ENCODE measurements around the gene ADPGK.
"Not testable (repeated sequence)": the region's sequence is repeated elsewhere in the genome, so short reads cannot be mapped to it uniquely, and the experiment has no call there.

ADPGK gene

GRCh38 chr15:72737723-72738122 is 45.8 kb downstream of the ADPGK start:
- DNase-seq, result no peak

DNA sequence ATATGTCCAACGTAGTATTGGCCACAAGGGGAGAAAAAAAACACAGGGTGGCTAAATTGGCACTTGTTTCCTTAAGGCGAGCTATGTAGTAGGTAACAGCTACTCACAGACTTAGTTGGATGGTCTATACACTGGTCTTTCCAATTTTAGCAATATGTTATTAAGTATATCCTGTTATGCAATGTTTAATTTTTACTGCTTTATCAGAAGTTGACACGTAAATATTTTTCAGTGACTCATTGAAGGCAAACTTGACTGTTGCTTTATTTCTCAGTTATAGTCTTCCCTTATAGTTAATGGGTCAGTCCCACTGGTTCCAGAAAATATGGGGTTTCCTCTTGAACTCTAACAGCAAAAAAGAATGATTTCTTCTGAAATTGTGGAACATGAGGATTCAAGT is 46.5 kb downstream of the ADPGK start:
- DNase-seq, result no peak

GRCh38 chr15:72735111-72735510 is 48.4 kb downstream of the ADPGK start:
- no peak for DNase-seq

DNA sequence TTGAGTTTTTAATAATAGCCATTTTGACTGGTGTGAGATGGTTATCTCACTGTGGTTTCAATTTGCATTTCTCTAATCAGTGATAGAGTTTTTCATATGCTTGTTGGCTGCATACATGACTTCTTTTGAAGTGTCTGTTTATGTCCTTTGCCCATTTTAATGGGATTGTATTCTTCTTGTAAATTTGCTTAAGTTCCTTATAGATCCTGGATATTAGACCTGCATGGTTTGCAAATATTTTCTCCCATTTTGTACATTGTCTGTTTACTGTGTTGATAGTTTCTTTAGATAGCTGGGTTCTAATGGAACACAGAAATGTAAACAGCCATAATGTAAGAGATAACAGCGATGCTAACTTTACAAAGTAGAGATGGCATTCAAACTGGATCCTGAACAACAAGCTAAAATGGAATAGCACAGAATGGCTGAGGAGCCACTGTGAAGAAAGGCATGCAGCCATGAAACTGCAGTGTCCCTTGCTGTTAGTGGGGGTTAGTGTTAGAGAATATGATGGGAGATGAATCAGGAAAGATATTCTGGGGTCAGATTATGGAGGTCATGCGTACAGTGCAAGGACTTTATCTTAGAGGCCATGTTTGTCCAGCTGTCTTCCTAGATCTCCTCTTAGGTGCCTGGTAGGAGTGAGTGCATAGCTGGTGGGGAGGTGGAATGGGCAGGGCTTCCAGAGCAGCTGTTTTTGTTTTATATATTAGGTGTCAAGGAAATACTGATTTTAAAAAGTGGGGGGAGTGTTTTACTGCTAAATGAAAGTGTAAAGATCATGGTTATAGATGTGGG is 49.4 kb downstream of the ADPGK start:
- no peak for DNase-seq

DNA sequence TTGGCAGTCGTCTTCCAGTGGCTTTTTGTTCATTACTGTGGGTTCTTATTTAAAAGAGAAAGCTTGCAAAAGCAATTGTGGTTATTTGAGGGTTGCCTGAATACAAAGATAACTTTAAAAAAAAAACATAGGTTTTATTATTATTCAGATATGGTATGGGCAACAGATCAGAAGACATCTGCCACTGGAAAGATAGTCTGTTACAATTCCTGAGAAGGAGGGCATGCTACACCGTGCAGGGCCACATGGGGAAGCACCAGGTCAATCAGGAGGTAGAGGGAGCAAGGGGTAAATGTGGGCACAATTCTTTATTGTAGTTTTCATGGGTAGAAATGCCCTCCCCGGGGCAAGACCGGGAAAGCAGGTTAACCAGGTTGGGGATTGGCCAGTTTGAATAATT is 51.0 kb downstream of the ADPGK start:
- DNase-seq, result no peak

- no peak for DNase-seq
Measured at GRCh38 chr15:72732086-72732485, 51.5 kb downstream of the ADPGK start.

DNA sequence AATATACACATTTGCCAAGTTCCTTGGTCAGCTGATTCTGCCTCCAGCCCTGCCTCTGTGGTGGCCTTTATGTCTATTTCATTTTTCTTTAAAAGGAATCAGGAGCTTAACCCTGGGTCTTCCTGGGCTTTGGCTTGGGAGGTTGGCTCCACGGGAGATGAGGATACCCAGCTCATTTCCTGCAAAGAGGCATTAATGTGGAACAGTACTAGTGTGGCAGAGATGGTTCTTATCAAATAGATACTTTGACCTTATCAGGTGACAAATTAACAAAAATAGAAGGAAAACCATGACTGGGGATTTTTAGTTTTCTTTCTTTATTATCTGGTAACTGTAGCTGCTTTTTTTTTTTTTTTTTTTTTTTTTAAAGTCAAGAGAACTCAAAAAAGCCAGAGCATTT is 54.7 kb downstream of the ADPGK start:
- DNase-seq, result no peak

DNA sequence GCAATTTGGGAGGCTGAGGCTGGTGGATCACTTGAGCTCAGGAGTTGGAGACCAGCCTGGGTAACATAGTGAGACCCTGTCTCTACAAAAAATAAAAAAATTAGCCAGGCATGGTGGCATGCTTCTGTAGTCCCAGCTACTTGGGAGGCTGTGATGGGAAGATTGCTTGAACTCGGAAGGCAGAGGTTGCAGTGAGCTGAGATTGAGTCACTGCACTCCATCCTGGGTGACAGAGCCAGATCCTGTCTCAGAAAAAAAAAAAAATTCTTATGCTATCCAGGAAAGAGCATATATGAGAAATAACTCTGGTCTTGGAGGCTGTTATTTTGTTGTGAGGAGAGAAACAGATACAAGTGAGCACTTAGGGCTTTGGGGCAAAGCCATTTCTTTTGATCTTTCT is 55.3 kb downstream of the ADPGK start:
- not testable (repeated sequence) for DNase-seq

- no peak for DNase-seq
Measured at GRCh38 chr15:72727154-72727553, 56.4 kb downstream of the ADPGK start.

- DNase-seq, result not testable (repeated sequence)
Measured at GRCh38 chr15:72725851-72726250, 57.7 kb downstream of the ADPGK start.

DNA sequence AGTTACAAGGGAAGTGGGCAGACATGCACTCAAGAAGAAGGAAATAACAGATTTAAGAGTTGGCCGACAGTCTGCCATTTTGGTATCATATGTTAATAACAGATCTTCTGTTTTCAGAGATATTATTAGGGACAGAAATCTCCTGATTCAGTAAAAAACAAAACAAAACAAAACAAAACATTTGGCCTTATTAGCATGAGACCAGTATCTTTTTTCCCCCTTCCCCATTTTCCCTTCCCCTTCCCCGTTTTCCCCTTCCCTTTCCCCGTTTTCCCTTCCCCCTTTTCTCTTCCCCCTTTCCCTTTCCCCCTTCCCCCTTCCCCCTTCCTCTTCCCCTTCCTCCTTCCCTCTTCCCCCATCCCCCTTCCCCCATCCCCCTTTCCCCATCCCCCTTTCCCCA is 58.1 kb downstream of the ADPGK start:
- DNase-seq, result no peak

- no peak for DNase-seq
Measured at GRCh38 chr15:72724028-72724427, 59.5 kb downstream of the ADPGK start.

- DNase-seq, result peak; percentile 76
Measured at GRCh38 chr15:72722071-72722696, 61.4 kb downstream of the ADPGK start.

DNA sequence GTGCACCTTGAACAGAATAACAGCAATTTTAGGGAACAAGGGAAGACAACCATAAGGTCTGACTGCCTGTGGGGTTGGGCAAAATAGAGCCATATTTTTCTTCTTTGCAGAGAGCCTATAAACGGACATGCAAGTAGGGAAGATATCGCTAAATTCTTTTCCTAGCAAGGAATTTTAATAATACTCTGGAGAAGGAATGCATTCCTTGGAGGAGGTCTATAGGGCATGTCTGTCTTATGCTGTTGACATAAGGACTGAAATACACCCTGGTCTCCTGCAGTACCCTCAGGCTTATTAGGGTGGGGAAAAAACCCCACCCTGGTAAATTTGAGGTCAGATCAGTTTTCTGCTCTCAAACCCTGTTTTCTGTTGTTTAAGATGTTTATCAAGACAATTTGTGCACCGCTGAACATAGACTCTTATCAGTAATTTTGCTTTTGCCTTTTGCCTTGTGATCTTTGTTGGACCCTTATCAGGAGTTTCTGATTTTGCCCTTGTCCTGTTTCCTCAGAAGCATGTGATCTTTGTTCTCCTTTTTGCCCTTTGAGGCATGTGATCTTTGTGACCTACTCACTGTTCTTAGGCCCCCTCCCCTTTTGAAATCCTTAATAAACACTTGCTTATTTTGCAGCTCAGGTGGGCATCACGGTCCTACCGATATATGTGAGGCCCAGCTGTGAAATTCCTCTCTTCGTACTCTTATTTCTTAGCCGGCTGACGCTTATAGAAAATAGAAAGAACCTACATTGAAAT is 74.8 kb downstream of the ADPGK start:
- not testable (repeated sequence) for DNase-seq

DNA sequence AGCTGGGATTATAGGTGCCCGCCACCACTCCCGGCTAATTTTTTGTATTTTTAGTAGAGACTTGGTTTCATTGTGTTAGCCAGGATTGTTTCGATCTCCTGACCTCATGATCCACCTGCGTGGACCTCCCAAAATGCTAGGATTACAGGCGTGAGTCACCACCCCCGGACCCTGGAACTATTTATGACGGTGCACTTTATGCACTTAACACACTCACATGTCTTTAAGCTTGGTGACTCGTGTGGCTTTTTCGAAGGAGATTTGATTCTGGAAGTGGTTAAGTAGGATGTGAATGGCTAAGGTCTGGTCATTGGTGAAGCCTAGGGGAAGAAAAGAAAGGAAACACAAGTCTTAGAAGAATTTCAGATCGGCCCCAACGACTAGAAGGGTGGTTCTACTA is 77.3 kb downstream of the ADPGK start:
- no peak for DNase-seq
